ENCODE data around the gene PLA2G2D.

The PLA2G2D gene

GRCh38 chr1:20083178-20083944 lies 36.0 kb downstream of the PLA2G2D start:
- DNase-seq: no peak

GRCh38 chr1:20082772-20083171 lies 36.6 kb downstream of the PLA2G2D start:
- DNase-seq: no peak

- no peak for DNase-seq
Observed at GRCh38 chr1:20081353-20081810, 38.0 kb downstream of the PLA2G2D start.

- no peak for DNase-seq
Observed at GRCh38 chr1:20080441-20081352, 38.6 kb downstream of the PLA2G2D start.

GRCh38 chr1:20079661-20080305 lies 39.6 kb downstream of the PLA2G2D start:
- no peak for DNase-seq

- DNase-seq: no peak
Observed at GRCh38 chr1:20078711-20079110, 40.6 kb downstream of the PLA2G2D start.

- DNase-seq: no peak
Observed at GRCh38 chr1:20078171-20078651, 41.1 kb downstream of the PLA2G2D start.

- DNase-seq: no peak
Observed at GRCh38 chr1:20076710-20077461, 42.5 kb downstream of the PLA2G2D start.

GRCh38 chr1:20076223-20076622 lies 43.1 kb downstream of the PLA2G2D start:
- DNase-seq: no peak

- DNase-seq: no peak
Observed at GRCh38 chr1:20075345-20075744, 44.0 kb downstream of the PLA2G2D start.

- no peak for DNase-seq
Observed at GRCh38 chr1:20074725-20075171, 44.6 kb downstream of the PLA2G2D start.

GRCh38 chr1:20074055-20074724 lies 45.1 kb downstream of the PLA2G2D start:
- DNase-seq: no peak

GRCh38 chr1:20073256-20073655 lies 46.1 kb downstream of the PLA2G2D start:
- no peak for DNase-seq

GRCh38 chr1:20072771-20073170 lies 46.6 kb downstream of the PLA2G2D start:
- DNase-seq: no peak

- DNase-seq: no peak
Observed at GRCh38 chr1:20071416-20071815, 47.9 kb downstream of the PLA2G2D start.

- DNase-seq: no peak
Observed at GRCh38 chr1:20070357-20070756, 49.0 kb downstream of the PLA2G2D start.

- DNase-seq: no peak
Observed at GRCh38 chr1:20069874-20070273, 49.5 kb downstream of the PLA2G2D start, which contains the start of gene PLA2G5. TSS of gene PLA2G5 (plus strand) at chr1:20070194. CDS start at chr1:20084831, 14,637 bp downstream.

- DNase-seq: no peak
Observed at GRCh38 chr1:20068722-20069121, 50.6 kb downstream of the PLA2G2D start.

GRCh38 chr1:20063861-20064292 lies 55.5 kb downstream of the PLA2G2D start:
- no peak for DNase-seq

Measured in NCI-H2081 (cell line).